UCSD-AML1 (cell line): ENCODE measurements around the gene TNMD.

Source experiments
- DNase-seq: peaks from one replicate; lab custom pipeline; 2025; ENCODE audit not compliant: unreplicated experiment; lab: John Stamatoyannopoulos, UW

Gene TNMD

GRCh38 chrX:100643956-100644860, 59.5 kb downstream of the TNMD start, which contains the start of gene SRPX2:
Gene SRPX2, plus strand, starts transcription at chrX:100644199. Its CDS starts 2,124 bp downstream, at chrX:100646323.
- no peak for DNase-seq

GRCh38 chrX:100645106-100645505, 60.4 kb downstream of the TNMD start:
- no peak for DNase-seq

GRCh38 chrX:100647095-100647494, 62.4 kb downstream of the TNMD start:
- no peak for DNase-seq

- DNase-seq = no peak
Measured at GRCh38 chrX:100647739-100648138, 63.0 kb downstream of the TNMD start.

GRCh38 chrX:100648458-100649417, 64.0 kb downstream of the TNMD start:
- no peak for DNase-seq
